NCI-H524 treated with DMSO at 0.1 percent for 48 hours (cell line): ENCODE measurements around the gene SLC25A17.
A peak's percentile ranks its signal among the peaks of the same experiment; 100 is the strongest.
"Not testable (repeated sequence)": the region's sequence is repeated elsewhere in the genome, so short reads cannot be mapped to it uniquely, and the experiment has no call there.

ENCODE experiments used
- DNase-seq: peaks from one replicate; lab custom pipeline; 2025; lab: John Stamatoyannopoulos, UW

Gene SLC25A17, protein sequence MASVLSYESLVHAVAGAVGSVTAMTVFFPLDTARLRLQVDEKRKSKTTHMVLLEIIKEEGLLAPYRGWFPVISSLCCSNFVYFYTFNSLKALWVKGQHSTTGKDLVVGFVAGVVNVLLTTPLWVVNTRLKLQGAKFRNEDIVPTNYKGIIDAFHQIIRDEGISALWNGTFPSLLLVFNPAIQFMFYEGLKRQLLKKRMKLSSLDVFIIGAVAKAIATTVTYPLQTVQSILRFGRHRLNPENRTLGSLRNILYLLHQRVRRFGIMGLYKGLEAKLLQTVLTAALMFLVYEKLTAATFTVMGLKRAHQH

DNA sequence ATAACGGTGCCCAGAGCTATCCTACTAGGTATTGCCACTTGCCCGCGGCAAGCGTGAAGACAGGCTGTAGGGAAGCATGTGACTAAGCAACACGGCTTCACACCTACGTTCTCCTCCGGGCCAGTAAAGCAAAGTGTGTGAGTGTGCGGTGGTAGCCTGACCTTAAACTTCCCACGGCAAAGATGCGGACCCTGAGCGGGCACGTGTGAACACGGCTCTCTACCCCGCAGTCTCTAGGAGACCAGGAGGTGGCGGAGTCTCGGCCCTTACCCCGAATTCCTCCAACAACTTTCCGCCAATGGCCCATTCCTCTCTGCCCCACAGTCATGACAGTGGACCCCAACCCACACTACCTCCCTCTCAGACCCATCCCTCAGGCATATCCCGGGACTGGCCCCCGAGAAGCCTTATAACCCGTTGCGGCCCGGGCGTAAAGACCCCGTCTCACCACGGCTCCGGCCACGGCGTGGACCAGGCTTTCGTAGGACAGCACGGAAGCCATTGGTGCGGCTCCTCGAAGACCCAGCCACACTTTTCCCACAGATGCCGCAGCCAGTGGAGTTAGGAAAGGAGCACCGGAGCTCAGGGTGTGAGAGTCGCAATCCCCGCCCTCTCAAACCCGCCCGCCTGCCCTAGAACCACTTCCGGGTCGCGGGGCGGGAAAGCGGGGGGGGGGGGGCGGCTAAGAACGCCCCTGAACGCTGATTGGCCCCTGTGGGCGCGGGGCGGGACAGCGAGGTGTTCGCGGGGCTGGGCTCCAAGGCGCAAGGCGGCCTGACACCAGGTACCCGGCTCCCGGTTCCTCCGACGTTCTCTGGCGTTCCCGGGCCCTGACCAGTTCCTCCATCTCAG lies at the start of gene SLC25A17:
Gene SLC25A17 (minus strand): TSS at position 600 of the 852 bp plus-strand sequence. CDS start 98 bp downstream, at position 502.
- DNase-seq: peak; percentile 47

GRCh38 chr22:40868379-40868778 lies 49.2 kb upstream of the SLC25A17 start:
- not testable (repeated sequence) for DNase-seq

- DNase-seq: no peak
Observed at GRCh38 chr22:40867109-40867508, 48.0 kb upstream of the SLC25A17 start.

GRCh38 chr22:40862537-40862936 lies 43.4 kb upstream of the SLC25A17 start:
- DNase-seq: no peak

DNA sequence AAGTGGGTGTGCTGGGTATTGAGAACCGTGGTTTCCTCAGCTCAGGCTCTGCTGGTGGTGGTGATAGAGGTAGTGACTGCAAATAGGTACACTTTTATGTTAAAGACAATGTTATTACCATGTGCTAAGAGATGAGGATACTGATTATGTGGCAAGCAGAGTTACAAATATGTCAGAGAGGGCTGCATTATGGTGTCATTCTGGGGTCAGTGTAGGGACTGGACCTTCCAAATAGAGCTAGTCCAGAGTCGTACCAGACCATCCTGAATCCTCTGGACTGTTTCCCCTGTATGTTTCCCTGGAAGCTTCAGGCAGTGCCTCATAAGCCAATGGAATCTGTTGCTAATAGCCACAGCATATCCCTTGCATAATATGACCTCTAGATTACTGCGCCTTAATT lies 42.9 kb upstream of the SLC25A17 start, which contains the start of gene DNAJB7:
Gene DNAJB7 (minus strand): TSS at position 101 of the 400 bp plus-strand sequence. CDS start 119 bp downstream, outside the sequence.
- no peak for DNase-seq

- DNase-seq: no peak
Observed at GRCh38 chr22:40857309-40857855, 38.2 kb upstream of the SLC25A17 start.

DNA sequence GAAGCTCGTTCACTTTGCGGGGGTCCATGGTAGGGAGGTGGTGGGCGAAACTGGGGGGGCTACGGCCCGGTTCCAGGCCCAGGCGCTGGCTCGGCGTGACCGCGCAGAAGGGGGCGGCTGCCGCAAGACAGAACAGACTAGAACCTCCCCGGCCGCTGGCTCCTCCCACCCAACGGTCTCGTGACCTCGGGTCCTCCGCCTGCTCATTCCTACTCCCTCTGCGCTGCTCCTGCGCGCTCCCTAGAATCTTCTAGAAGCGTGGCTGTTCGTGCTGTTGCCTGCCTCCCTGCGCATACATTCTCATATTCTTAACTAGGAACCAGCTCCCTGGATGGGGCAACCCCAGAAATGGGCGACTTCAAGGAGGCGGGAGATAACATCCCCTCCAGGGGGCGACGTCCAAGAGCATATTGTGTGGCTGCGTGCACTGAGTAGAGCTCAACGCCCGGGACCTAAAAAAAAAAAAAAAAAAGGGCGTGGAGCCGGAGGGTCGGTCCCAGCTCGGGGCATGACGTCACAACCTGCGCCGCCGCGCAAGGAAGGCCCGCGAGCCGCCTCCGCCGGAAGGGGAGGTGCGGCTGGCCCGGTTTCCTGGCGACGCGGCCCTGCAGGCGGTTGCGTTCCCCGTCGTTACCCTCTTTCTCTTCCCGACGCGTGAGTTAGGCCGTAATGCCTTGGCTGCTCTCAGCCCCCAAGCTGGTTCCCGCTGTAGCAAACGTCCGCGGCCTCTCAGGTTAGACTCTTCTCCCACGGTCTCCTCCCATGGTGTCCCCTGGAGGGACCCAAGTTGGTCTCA lies 37.6 kb upstream of the SLC25A17 start, which contains the start of the genes ST13 and XPNPEP3:
Gene ST13 (minus strand): TSS at position 127 of the 796 bp plus-strand sequence. CDS start 99 bp downstream, at position 28.
Gene XPNPEP3 (plus strand): TSS at position 636 of the 796 bp plus-strand sequence. CDS start 34 bp downstream, at position 670.
- DNase-seq: peak; percentile 81

DNA sequence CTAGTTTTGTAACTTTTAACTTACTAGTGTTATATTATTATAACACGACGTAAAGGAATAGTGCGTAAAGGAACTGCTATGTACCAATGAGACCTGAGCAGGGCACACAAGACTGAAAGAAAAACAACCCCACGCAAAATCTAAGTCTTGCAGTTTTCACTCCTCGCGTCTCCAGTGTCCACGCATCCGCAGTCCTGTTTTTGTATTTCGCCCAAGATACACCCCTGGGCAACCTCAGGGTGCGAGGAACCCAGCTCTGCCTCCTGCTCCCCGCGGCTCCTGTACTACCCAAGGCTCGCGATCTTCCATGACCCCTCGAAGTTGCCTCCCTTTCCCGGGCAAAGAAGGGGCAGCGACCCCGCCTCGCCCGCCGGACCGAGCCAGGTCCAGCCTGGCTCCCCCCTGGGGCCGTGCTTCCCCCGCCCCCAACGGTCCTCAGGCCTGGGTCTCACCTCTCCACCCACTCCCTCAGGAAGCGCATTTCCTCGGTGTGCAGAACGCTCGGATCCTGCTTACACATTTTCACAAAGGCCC lies 36.9 kb upstream of the SLC25A17 start:
- DNase-seq: no peak

DNA sequence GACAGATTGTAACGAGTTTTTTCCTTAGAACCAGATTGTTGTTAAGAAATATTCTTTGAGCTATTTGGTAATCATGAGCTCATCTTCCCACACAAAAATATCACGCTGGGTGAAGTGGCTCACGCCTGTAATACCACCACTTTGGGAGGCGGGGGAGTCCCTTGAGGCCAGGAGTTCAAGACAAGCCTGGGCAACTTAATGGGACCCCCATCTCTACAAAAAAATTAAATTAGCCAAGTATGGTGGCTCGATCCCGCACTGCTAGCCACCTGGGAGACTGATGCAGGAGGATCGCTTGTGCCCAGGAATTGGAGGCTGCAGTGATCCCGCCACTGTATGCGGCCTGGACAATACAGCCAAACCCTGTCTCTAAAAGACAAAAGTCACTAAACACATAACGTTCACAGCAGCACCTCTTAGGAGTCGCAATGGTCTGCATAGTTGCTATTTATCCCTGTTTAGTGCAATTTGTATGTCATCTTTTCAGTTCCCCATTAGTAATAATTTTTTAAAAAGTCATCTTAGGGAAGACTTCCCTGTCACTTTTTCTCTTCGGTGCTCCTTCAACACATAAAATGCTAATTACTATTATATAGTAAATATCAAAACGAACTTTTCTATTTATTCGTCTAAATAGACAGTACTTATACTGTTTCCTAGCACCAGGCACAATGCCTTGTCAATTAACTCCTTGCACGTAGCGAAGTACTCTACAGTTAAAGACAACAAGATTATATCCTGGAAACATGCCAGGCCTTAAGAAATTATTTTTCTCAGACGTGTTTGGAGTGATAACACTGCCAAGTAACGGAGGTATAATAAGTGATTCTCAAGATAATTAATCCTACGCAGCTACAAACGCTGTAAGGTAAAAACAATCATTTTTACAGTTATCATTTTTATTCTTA lies 36.2 kb upstream of the SLC25A17 start:
- DNase-seq: no peak

GRCh38 chr22:40853961-40854360 lies 34.8 kb upstream of the SLC25A17 start:
- peak; percentile 1 for DNase-seq

- no peak for DNase-seq
Observed at GRCh38 chr22:40853333-40853732, 34.2 kb upstream of the SLC25A17 start.

DNA sequence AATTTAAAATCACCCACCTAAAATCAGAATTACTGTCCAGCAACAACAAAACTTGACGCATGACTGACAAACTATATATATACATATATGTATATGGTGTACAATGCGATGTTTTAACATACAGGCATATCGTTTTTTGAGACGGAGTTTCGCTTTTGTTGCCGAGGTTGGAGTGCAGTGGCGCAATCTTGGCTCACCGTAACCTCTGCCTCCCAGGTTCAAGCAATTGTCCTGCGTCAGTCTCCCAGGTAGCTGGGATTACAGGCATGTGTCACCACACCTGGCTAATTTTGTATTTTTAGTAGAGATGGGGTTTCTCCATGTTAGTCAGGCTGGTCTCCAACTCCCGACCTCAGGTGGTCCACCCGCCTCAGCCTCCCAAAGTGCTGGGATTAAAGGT lies 26.7 kb upstream of the SLC25A17 start:
- not testable (repeated sequence) for DNase-seq

- DNase-seq: no peak
Observed at GRCh38 chr22:40844951-40845350, 25.8 kb upstream of the SLC25A17 start.

GRCh38 chr22:40838486-40838885 lies 19.3 kb upstream of the SLC25A17 start:
- DNase-seq: no peak

DNA sequence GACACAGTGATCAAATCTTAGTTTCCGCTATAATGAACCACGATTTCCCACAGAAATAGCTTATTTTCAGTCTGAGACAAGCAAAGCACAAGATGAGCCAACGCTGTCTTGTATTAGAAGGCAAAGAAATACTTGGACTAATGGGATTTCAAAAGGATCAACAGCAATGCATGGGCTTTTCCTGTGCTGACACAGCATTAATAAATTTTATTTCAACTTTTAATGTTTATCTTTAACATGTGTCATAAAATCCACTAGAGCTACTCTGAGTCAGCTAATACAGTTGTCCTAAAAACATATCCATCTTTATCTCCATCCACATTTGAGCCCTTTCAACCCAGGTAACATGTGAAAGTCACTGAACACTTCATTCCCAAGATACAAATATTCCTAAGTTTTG lies 15.5 kb upstream of the SLC25A17 start:
- no peak for DNase-seq

- DNase-seq: no peak
Observed at GRCh38 chr22:40829131-40829530, 10.0 kb upstream of the SLC25A17 start.

- no peak for DNase-seq
Observed at GRCh38 chr22:40826984-40827741, 8.0 kb upstream of the SLC25A17 start.

DNA sequence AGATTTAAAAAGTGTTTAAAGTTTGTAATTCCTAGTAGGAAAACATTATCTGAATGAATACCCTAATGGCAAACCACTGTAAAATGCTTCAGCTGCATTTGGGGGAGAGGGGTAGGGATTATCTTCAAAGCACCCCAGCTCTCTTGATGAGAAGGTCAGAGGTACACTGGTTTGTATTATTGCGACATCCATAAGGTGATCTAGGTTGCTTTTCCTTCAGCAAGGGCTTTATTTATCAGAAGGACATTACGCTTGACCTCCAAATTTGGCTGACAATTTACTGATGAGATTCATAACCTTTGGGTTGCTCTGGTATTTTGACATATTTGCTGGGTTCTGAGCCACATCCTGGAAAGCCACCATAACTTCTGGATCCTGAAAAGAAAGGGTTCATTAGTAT lies 7.1 kb upstream of the SLC25A17 start:
- not testable (repeated sequence) for DNase-seq

DNA sequence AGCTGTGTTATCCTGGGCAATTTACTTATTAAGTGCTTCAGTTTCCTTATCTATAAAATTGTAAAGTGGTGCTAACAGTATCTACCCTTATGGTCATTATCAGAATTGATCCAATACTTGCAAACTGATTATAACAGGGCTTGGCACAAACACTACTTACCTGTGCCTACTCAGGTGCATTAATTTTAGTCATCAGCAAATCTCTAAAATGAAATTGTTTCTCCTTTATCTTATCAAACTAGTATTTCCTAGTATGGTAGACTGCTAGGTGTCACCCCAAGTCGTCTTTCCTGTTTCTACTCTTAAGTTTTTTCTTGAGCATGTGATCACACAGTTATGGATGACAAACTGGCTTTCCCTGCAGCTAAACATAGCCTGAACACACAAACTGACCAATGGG lies 4.3 kb upstream of the SLC25A17 start:
- no peak for DNase-seq
